ENCODE measurements around the gene GUF1. TPM values are rescaled to one million over a fixed set of nuclear protein-coding genes. Genes with fewer than 3 reads are reported as not detected.

The GUF1 gene
- total and polyA plus RNA-seq, 10 of the 15 experiments (the other 5 are each of a cell fraction or from before 2014, with no cell fraction given) = 5.8 to 37.1 (median 24.8) TPM

DNA sequence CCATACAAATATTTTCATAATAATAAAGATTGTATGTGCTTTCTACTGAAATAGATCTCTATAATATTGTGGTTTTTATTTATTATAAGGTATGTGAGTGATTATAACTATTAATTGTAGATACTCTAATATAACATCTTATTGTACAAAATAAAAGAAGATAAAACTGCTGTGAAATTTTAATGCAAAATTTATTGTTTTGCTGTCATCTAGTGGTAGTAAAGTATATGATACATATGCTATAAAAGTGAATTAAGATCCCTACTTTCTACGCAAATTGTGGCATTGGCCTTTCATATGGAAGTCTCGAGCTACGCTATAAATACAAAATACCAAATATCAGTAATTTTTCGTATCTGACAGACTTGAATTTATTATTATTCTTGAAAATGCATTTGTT, 46.1 kb upstream of the GUF1 start:
- RAD21 ChIA-PET (ENCODE audit: unreplicated experiment) = interaction anchor here (1.3 kb wide), 1 partner anchor 1500 kb away, joined by 3 read pairs; no protein-coding TSS in a partner anchor
- Histone ChIP-seq H3K9me3 (replicated peaks; ENCODE audit: control insufficient read depth, insufficient read depth, low read length) (no peaks in the 10 kb centered on the region), H2AFZ (ENCODE audit: control insufficient read depth, low read depth, low read length) (no peak overlapping the region), H3K36me3 (ENCODE audit: control insufficient read depth in 2 of 2, insufficient read depth in 2 of 2, low read length in 1 of 2) (no peaks in the 10 kb centered on the region), H3K79me2 (ENCODE audit: control insufficient read depth, insufficient read depth, low read length) (no peaks in the 10 kb centered on the region), H3K27ac (ENCODE audit: control insufficient read depth, insufficient read depth) (no peak overlapping the region), H3K4me1 (ENCODE audit: control insufficient read depth, insufficient read depth, low read length) (no peaks in the 10 kb centered on the region), H3K27me3 (replicated peaks in 1 of 2; ENCODE audit: control insufficient read depth in 2 of 2, insufficient read depth in 2 of 2, low read length in 1 of 2) (no peaks in the 10 kb centered on the region), H3K4me2 (ENCODE audit: control insufficient read depth, insufficient read depth) (no peak overlapping the region), H3K4me3 (no peak overlapping the region), H3K9ac (ENCODE audit: control insufficient read depth, insufficient read depth, low read length) (no peak overlapping the region), H4K20me1 (ENCODE audit: control insufficient read depth, insufficient read depth) (no peaks in the 10 kb centered on the region)
- SMC1A ChIA-PET (ENCODE audit: uncharacterized antibody, unreplicated experiment) = no interaction called here
- ATAC-seq (no peak), DNase-seq (ENCODE audit: low read depth, low spot score) (no peak), FAIRE-seq (no peak)
- in situ Hi-C loops (cut with MboI) (no loop called here), intact Hi-C loops (cut with micrococcal nuclease; ENCODE audit: unreplicated experiment) (no loop called here)
- BruUV-seq (replicated peaks) = no TSS peak
- POLR2A ChIA-PET = no interaction called here
- WGBS (ENCODE audit: insufficient coverage, insufficient replicate concordance, low lambda C conversion rate, missing lambda C conversion rate) = 25% methylated on average over 4 of the region's 4 CpGs
- CTCF ChIA-PET = no interaction called here
- TF ChIP-seq ZNF24 (IDR thresholded peaks at IDR 0.05) (no peak), CTCF (IDR thresholded peaks at IDR 0.05 in 2 of 3, conservative IDR thresholded peaks at IDR 0.05 in 1 of 3; ENCODE audit: control insufficient read depth in 2 of 3, extremely low read depth in 1 of 3, insufficient read depth in 1 of 3, low read depth in 3 of 3, low read length in 3 of 3) (0 out of 6 replicates have a peak, but pooled peaks of 1 of the 3 experiments have one; percentile 0), ETV6 (conservative IDR thresholded peaks at IDR 0.05 in 1 of 2, IDR thresholded peaks at IDR 0.05 in 1 of 2; ENCODE audit: borderline replicate concordance in 1 of 2, low read depth in 1 of 2) (no peak)

GRCh38 chr4:44632733-44633132, 45.5 kb upstream of the GUF1 start:
- RAD21 ChIA-PET (ENCODE audit: unreplicated experiment) = no interaction called here
- intact Hi-C loops (cut with micrococcal nuclease; ENCODE audit: unreplicated experiment) (no loop called here), in situ Hi-C loops (cut with MboI) (no loop called here)
- WGBS (ENCODE audit: insufficient coverage, insufficient replicate concordance, low lambda C conversion rate, missing lambda C conversion rate) = 39% methylated on average over 8 of the region's 8 CpGs
- no peak overlapping the region for H3K27ac ChIP-seq (ENCODE audit: control insufficient read depth, insufficient read depth)
- no peak overlapping the region for H3K4me2 ChIP-seq (ENCODE audit: control insufficient read depth, insufficient read depth)
- H3K36me3 ChIP-seq (ENCODE audit: control insufficient read depth in 2 of 2, insufficient read depth in 2 of 2, low read length in 1 of 2) = no peaks in the 10 kb centered on the region
- ATAC-seq (no peak), DNase-seq (ENCODE audit: low read depth, low spot score) (no peak), FAIRE-seq (no peak)
- H3K9ac ChIP-seq (ENCODE audit: control insufficient read depth, insufficient read depth, low read length) = no peak overlapping the region
- TF ChIP-seq RUNX3 (IDR thresholded peaks at IDR 0.05; ENCODE audit: low read length) (no peak), SMAD1 (IDR thresholded peaks at IDR 0.05; ENCODE audit: low read depth, partially characterized antibody) (no peak)
- no TSS peak for BruUV-seq (replicated peaks)
- POLR2A ChIA-PET = no interaction called here
- SMC1A ChIA-PET (ENCODE audit: uncharacterized antibody, unreplicated experiment) = no interaction called here
- H3K9me3 ChIP-seq (replicated peaks; ENCODE audit: control insufficient read depth, insufficient read depth, low read length) = no peaks in the 10 kb centered on the region
- CTCF ChIA-PET = no interaction called here
- H3K27me3 ChIP-seq (replicated peaks in 1 of 2; ENCODE audit: control insufficient read depth in 2 of 2, insufficient read depth in 2 of 2, low read length in 1 of 2) = no peaks in the 10 kb centered on the region
- no peak overlapping the region for H2AFZ ChIP-seq (ENCODE audit: control insufficient read depth, low read depth, low read length)
- no peaks in the 10 kb centered on the region for H3K79me2 ChIP-seq (ENCODE audit: control insufficient read depth, insufficient read depth, low read length)
- H3K4me1 ChIP-seq (ENCODE audit: control insufficient read depth, insufficient read depth, low read length) = no peaks in the 10 kb centered on the region
- H3K4me3 ChIP-seq = no peak overlapping the region
- no peaks in the 10 kb centered on the region for H4K20me1 ChIP-seq (ENCODE audit: control insufficient read depth, insufficient read depth)
